Neural progenitor cell (in vitro differentiated cells): ENCODE data around the gene TARBP1.

Source experiments
- EZH2 ChIP-seq: fragments of 200-600 bp; sonication (generic); IDR thresholded peaks from 2 replicates; pipeline ENCODE4 v1.6.1; 2017; ENCODE audit warnings: antibody characterized with exemption, mild to moderate bottlenecking, moderate library complexity
- EZH2phosphoT487 ChIP-seq: fragments of 200-600 bp; sonication (generic); IDR thresholded peaks from 2 replicates; pipeline ENCODE4 v1.6.1; 2017; ENCODE audit warnings: antibody characterized with exemption
- TF ChIP-seq, protein P1 (sequence below): fragments of 200-600 bp; sonication (generic); IDR thresholded peaks from 2 replicates; pipeline ENCODE4 v1.5.1; 2017; ENCODE audit warnings: antibody characterized with exemption, mild to moderate bottlenecking

DNA sequence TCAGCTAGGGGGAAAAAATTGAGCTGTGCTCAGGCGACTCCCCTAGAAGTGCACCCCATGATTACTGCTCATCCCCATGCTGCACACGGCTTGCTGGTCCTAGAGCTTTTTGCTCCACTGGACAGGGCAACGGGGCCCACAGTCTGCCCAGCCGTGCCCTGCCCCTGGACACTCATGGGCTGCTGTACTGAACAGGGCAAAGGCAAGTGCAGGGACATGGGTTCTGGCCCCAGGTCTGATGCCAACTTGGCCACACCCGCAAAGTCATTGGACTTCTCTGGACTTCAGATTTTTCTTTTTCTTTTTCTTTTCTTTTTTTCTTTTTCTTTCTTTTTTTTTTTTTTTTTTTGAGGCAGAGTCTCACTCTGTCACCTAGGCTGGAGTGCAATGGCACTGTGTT, 42.9 kb upstream of the TARBP1 start:
- TF ChIP-seq, protein P1, sequence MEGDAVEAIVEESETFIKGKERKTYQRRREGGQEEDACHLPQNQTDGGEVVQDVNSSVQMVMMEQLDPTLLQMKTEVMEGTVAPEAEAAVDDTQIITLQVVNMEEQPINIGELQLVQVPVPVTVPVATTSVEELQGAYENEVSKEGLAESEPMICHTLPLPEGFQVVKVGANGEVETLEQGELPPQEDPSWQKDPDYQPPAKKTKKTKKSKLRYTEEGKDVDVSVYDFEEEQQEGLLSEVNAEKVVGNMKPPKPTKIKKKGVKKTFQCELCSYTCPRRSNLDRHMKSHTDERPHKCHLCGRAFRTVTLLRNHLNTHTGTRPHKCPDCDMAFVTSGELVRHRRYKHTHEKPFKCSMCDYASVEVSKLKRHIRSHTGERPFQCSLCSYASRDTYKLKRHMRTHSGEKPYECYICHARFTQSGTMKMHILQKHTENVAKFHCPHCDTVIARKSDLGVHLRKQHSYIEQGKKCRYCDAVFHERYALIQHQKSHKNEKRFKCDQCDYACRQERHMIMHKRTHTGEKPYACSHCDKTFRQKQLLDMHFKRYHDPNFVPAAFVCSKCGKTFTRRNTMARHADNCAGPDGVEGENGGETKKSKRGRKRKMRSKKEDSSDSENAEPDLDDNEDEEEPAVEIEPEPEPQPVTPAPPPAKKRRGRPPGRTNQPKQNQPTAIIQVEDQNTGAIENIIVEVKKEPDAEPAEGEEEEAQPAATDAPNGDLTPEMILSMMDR = no peak
- no peak for TF ChIP-seq EZH2phosphoT487
- no peak for TF ChIP-seq EZH2
